IPS DF 4.7 (cell line): ENCODE data around the gene CYP27A1.
"Not testable (repeated sequence)": the region's sequence is repeated elsewhere in the genome, so short reads cannot be mapped to it uniquely, and the experiment has no call there.

Source experiments
- DNase-seq: peaks from one replicate; pipeline ENCODE4 v3.0.0-alpha.2; 2013; ENCODE audit warnings: low spot score; ENCODE audit errors: extremely low read depth

Gene CYP27A1

GRCh38 chr2:218831378-218831990, 49.5 kb downstream of the CYP27A1 start, which contains the start of gene PRKAG3:
TSS of gene PRKAG3 (minus strand) at chr2:218831803.
- no peak for DNase-seq

DNA sequence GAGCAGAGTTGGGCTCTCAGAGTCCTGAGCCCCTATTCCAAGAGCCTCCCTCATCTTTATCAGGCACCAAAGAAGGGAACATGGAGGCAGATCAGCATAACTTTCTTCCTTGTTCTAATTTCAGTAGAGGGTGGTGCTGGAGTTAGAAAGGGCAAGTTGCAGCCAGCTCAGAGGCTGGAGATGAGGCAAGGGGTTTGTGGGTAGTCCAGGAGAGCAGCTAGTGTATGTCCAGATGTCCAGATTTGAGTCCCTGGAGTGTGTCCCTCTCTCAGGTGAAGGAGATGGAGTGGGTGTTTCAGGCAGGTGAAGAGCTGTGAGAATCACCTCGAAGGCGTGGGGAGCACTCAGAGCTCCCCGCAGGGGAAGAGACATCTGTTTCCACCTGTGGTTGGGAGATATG, 50.1 kb downstream of the CYP27A1 start:
- no peak for DNase-seq

DNA sequence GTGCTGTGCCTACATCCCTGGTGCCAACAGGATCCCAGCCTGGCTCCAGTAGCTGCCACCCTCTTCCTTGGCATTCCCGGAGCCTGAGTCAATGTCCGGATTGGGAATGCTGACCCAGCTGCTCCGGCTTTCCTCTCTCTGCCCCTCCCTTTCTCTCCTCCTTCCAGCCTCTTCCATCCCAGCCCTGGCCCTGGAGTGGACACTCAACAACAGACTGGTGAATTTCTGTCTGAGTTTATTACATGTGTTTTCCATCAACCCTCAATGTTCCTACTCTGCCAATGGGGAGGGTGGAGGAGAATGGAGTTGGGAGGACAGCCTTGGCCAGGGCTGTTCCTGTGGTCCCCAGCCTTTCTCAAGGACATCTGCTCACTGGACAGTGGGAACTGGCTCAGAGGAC, 50.6 kb downstream of the CYP27A1 start:
- DNase-seq: no peak

DNA sequence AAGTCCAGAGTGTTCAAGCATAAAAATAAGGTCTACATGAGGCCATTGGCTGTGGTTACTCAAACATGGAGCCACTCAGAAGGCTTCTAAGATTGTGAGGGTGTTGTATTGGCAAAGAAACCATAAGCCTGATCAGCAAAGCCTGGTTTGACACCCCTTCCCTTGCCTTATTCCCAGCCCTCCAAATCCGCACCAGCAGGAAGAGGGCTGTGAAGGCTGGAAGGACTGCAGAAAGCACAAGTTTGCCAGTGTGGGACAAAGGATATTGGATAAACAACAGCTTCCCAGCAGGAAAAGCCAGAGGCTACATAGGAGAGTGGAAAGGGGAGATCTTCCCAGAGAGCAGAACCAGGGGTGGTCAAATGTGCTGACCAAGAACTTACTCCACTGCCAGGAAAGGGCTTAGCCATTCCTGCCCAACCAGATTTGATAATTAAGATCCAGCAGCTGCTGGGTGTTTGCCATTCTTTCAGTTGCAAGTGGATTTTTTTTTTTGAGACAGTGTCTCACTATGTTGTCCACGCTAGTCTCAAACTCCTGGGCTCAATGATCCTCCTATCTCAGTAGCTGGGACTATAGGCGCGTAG, 51.2 kb downstream of the CYP27A1 start:
- no peak for DNase-seq

DNA sequence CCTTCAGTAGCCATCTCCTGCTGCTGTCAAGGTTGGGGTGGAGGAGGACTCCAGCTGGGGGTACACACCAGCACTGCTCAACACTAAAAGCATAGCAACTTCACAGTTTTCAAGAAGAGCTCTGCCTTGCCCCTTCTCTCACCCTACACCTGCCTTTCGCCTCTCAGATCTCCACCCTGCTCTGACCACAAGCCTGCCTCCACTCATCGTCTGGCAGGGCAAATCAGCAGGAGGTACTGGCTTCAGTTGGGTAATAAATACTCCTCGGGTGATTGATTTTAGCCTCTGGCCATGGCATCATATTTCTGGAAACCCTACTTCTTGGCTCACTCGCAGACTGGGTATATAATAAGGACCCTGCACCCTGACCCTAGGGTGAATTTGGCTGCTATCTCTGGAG, 52.7 kb downstream of the CYP27A1 start:
- no peak for DNase-seq

DNA sequence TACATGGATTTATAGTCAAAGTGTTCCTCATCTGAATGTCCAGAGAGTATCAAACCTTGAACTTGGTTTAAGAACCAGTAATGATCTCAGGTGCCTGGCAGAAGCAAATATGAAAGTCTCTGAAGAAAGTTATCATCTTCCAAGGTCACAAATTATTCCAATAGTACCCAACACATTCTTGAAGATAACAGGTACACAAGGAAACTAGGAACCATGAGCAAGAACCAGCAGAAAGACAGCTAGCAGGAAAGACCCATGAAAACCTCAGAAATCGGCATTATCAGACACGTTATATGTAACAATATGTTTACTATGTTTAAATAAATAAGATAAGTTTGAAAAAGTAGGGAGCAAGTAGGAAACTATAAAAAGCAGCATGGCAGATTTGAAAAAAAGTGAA, 55.5 kb downstream of the CYP27A1 start:
- no peak for DNase-seq

DNA sequence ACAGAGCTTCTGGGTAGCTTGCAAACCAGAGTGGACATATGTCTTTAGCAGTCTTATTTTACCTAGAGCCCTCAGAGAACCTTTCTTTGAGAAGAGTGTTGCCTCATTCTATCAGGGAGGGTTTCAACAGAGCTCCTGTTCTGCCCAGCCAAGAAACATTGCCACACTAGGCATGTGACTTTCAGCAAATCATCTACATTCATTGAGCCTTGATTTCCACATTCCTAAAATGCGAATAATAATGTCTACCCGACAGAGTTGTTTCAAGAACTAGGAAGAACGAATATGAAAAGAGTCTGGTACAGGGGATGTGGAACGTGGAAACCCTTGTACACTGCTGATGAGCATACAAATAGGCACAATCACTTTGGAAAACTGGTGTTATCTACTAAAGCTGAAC, 57.5 kb downstream of the CYP27A1 start:
- no peak for DNase-seq

- DNase-seq: no peak
Measured at GRCh38 chr2:218839888-218840287, 57.9 kb downstream of the CYP27A1 start.

- not testable (repeated sequence) for DNase-seq
Measured at GRCh38 chr2:218844334-218844733, 62.4 kb downstream of the CYP27A1 start.

- DNase-seq: not testable (repeated sequence)
Measured at GRCh38 chr2:218846963-218847362, 65.0 kb downstream of the CYP27A1 start.

DNA sequence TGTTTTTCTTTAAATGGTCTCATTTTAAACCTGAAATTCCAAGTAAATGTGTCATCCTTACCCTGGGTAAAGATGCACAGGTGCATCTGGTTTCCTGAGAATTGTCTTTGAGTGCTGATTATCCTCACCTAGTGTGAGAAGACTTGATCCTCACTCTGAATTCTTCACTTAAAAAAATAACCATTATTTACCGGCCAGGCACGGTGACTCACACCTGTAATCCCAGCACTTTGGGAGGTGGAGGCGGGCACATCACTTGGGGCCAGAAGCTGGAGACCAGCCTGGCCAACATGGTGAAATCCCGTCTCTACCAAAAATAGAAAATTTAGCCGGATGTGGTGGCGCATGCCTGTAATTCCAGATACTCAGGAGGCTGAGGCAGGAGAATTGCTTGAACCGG, 67.8 kb downstream of the CYP27A1 start:
- DNase-seq: no peak

- DNase-seq: no peak
Measured at GRCh38 chr2:218850796-218851195, 68.8 kb downstream of the CYP27A1 start.

DNA sequence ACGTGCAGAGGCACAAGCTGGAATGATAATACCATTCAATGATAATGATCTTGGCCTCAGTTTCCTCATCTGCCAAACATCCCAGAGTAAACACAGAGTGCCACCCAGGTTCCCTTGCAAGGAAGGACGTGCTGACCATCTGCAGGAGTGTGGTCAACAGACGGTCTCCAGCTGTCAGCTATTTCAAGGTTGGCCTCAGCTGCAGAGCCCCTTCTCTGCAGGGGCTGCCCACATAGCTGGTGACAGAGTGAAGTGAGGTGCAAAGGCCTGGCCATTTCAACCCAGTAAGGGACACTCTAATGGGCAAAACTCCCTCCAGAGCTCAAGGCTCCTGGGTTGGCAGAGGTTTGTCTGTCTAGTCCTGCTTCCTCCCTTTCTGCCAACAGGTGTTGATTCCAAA, 69.3 kb downstream of the CYP27A1 start:
- DNase-seq: no peak

GRCh38 chr2:218852911-218853667, 71.1 kb downstream of the CYP27A1 start:
- no peak for DNase-seq

DNA sequence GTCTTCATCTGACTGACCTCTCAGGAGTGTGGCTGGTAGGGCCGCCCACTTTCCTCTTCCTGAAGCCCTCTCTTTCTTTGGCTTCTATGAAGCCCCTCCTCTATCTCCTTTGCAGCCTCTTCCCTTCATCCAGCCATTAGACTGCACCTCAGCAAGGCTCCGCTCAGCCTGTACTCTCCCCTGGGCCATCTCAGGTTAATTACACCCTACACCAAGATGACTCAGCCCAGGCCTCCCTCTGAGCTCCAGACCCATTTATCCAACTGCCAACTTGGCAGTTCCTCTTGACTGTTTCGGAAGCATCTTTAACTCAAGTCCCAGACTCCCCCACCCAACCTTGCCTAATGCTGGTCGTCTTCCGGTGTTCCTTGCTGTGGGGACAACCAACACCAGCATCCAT, 71.8 kb downstream of the CYP27A1 start:
- no peak for DNase-seq

DNA sequence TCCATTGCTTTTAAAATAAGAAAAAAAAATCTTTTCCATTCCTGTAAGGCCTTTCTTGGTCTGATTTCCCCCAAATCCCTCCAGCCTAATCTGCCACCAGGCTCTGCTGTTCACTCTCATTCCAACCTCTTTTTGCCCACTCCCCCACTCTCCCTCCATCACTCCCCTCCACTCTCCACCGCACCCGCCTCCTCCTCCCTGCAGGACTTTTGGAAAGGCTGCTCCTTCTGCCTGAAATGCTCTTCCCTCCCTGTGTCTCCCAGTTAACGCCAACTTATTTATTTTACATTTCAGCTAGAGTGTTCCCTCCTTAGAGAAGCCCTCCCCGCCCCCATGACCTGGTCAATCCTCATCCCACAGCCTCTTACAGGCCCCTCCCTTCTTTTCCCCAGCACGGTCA, 72.9 kb downstream of the CYP27A1 start:
- no peak for DNase-seq

GRCh38 chr2:218855305-218856166, 73.6 kb downstream of the CYP27A1 start:
- no peak for DNase-seq

DNA sequence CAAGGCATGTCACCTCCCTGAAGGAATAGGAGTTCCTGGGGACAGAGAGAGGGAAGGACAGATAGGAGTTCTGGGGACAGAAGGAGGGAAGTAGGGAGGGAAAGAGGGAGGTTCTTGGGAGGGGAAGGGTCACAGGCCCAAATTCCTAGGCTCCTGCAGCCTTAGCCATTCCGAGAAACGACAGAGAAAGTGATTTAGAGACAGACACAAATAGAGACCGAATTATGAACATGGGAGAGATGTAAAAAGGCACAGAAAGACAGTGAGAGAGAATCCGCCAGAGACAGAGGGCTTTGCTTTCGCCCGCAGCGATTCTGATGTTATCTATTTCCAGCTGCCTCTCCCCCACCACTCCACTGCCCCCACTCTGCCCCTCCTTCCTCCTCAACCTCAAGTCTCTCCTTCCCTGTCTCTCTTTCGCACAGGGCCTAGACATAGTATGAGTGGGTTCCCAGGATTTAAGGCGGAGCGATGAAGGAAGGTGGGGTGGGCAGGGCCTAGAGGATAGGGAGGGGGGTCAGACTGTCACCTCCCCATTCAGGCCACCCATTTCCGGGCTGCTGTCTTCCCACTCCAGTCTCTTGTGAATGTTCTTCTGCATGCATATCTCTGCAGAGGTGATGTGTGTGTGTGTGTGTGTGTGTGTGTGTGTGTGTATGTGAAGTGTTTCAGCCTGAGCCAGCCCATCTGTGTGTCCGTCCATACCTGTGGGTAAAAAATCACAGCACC, 74.4 kb downstream of the CYP27A1 start:
- no peak for DNase-seq

GRCh38 chr2:218856896-218857243, 74.9 kb downstream of the CYP27A1 start:
- no peak for DNase-seq

GRCh38 chr2:218857371-218858137, 75.6 kb downstream of the CYP27A1 start:
- no peak for DNase-seq

- DNase-seq: no peak
Measured at GRCh38 chr2:218858138-218858445, 76.1 kb downstream of the CYP27A1 start.
